AG04449 (cell line): Measurements from ENCODE around the gene AK8.

Source experiments
- CTCF ChIA-PET: fragments of 350-600 bp; formaldehyde crosslinking; extraction: SDS; loops from one replicate; lab custom pipeline; 2021; ENCODE audit warnings: antibody characterized with exemption; lab: Yijun Ruan, JAX
- POLR2A ChIA-PET: fragments of 400-600, 350-600 bp; formaldehyde crosslinking; extraction: SDS; loops from one replicate; lab custom pipeline; 2020; ENCODE audit warnings: antibody characterized with exemption, inconsistent platforms; lab: Yijun Ruan, JAX
- DNase-seq: peaks from one replicate; pipeline ENCODE4 v3.0.0-alpha.2; 2010; ENCODE audit warnings: low read depth, low spot score
- H3K4me3 ChIP-seq: 2 replicates; pipeline ENCODE4 v1.5.1; 2011; ENCODE audit warnings: low read depth, mild to moderate bottlenecking, control low read depth, low read length
- TF ChIP-seq, protein P1 (sequence below): IDR thresholded peaks from one replicate; pipeline ENCODE4 v1.5.1; 2011; ENCODE audit warnings: mild to moderate bottlenecking, moderate library complexity, low read length, control low read depth, inconsistent platforms; ENCODE audit not compliant: insufficient read depth; ENCODE audit errors: missing control alignments

Gene AK8

DNA sequence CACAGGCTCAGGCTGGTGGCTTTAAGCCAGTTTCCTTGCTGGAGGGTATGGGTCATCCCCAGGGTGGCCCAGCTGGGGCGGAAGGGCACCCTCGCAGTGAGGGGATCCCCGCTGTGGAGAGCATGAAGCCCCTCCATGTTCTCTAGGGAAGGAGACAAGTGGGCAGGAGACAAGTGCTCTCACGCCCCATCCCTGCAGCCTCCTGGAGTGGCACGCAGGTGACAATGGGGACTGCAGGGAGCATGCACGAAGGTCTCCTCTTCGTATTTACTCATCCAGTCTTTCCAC lies 124.5 kb downstream of the AK8 start:
- ChIA-PET CTCF (interaction anchor here (1.0 to 1.5 kb wide), 2 partner anchors 13 to 15 kb away, joined by 3 to 4 read pairs; no protein-coding TSS in a partner anchor), POLR2A (no interaction called here)
- no peak for DNase-seq
- no peak overlapping the region for H3K4me3 ChIP-seq
- TF ChIP-seq, protein P1, sequence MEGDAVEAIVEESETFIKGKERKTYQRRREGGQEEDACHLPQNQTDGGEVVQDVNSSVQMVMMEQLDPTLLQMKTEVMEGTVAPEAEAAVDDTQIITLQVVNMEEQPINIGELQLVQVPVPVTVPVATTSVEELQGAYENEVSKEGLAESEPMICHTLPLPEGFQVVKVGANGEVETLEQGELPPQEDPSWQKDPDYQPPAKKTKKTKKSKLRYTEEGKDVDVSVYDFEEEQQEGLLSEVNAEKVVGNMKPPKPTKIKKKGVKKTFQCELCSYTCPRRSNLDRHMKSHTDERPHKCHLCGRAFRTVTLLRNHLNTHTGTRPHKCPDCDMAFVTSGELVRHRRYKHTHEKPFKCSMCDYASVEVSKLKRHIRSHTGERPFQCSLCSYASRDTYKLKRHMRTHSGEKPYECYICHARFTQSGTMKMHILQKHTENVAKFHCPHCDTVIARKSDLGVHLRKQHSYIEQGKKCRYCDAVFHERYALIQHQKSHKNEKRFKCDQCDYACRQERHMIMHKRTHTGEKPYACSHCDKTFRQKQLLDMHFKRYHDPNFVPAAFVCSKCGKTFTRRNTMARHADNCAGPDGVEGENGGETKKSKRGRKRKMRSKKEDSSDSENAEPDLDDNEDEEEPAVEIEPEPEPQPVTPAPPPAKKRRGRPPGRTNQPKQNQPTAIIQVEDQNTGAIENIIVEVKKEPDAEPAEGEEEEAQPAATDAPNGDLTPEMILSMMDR: no peak

DNA sequence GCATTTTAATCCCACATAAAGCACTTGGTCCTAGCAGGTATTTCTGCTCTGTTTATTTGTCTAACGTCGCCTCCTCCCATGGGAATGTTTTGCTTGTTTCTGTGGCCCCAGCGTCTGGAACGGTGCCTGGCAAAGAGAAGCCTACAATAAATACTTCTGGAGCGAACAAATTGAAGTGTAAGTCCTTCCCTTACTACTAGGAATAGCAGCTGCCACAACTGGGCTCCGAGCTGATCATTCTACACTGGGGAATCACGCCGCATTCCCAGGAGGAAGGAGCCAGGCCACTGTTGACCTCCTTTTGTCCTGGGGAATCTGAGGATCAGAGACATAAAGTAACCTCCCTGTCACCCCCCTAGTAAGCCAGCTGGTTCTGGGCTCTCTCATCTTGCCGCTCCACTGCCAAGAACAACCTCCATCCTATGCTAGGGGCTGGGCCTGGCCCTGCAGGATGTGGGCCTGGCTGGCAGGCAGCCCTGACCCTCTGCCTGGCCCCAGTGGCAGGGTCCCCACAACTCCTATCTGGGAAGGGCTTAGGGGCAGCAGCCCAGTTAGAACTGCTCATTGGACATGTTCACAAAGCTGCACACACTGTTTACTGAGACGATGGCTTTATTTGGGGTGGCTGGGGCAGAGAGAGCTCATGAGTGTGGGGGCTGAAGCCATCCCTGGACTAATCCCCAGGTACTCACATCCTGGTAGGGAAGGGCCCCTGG lies 125.0 kb downstream of the AK8 start:
- CTCF ChIA-PET: interaction anchor here (1.0 to 1.5 kb wide), 2 partner anchors 14 to 16 kb away, joined by 3 to 4 read pairs; no protein-coding TSS in a partner anchor
- no peak for DNase-seq
- no peak overlapping the region for H3K4me3 ChIP-seq
- TF ChIP-seq, protein P1: no peak
- POLR2A ChIA-PET: no interaction called here

- H3K4me3 ChIP-seq: no peak overlapping the region
- TF ChIP-seq, protein P1: no peak
- DNase-seq: no peak
- POLR2A ChIA-PET: no interaction called here
- CTCF ChIA-PET: interaction anchor here (1.0 kb wide), 1 partner anchor 152 kb away, joined by 3 read pairs; no protein-coding TSS in a partner anchor
These were observed 127.4 kb downstream of the AK8 start for GRCh38 chr9:132750668-132751067.

GRCh38 chr9:132749306-132749705 lies 128.8 kb downstream of the AK8 start:
- CTCF ChIA-PET: no interaction called here
- DNase-seq: no peak
- no peak overlapping the region for H3K4me3 ChIP-seq
- POLR2A ChIA-PET: no interaction called here
- TF ChIP-seq, protein P1: no peak

- CTCF ChIA-PET: interaction anchor here (0.9 to 1.2 kb wide), 2 partner anchors 20 to 51 kb away, joined by 3 read pairs; no protein-coding TSS in a partner anchor
- no peak overlapping the region for H3K4me3 ChIP-seq
- POLR2A ChIA-PET: no interaction called here
- TF ChIP-seq, protein P1: no peak
- DNase-seq: no peak
These were observed 129.6 kb downstream of the AK8 start for GRCh38 chr9:132748450-132748849.

- DNase-seq: no peak
- CTCF ChIA-PET: no interaction called here
- POLR2A ChIA-PET: no interaction called here
- no peak overlapping the region for H3K4me3 ChIP-seq
- TF ChIP-seq, protein P1: no peak
These were observed 132.1 kb downstream of the AK8 start for GRCh38 chr9:132745756-132746709.
